ENCODE results near the gene ADCY7. TPM values are rescaled to one million over a fixed set of nuclear protein-coding genes. Genes with fewer than 3 reads are reported as not detected.
"Not testable (repeated sequence)": the region's sequence is repeated elsewhere in the genome, so short reads cannot be mapped to it uniquely, and the experiment has no call there.

The ADCY7 gene
- total RNA-seq, 1 experiment from 2014 or later = 39.3 TPM

DNA sequence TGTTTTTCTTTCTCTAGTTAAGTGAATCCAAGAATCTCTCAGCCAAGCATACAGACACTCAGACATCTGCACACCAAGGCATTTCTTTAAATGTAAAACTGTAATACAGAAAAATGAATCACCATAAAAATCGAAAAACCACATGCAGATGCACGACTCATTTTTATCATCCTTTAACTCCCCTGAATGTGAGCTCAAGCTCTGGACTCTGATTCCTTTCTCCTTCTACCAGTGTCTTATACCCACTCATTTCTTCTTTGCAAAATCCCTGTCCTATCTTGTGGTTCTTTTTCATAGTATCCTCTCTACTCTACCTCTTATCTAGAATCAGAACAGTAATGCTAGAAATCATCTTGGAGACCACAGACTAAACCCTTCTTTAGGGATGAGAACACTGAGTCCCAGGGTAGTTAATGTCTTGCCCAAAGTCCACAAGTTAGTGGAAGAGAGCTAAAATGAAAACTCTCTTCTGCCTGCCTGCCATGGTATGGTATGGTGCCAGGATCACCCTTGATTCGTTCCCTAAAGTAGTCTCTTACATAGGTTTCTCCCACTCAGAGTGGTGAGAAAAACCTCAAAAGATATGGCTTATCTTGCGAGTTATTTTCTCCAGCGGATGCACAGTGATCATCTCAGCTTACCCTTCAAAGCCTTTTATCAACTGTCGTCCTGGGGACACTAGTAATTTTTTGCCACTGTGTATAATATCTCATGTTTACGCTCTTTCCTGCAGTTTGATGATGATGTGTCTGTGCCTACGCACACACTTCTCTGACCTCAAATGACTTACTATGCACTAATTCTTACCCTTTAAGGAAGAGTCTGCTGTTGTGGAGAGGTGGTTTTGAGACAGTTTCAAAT lies 72.2 kb downstream of the ADCY7 start:
- no peaks in the 10 kb centered on the region for H3F3A ChIP-seq (ENCODE audit: insufficient read depth, low read depth)
- H3K9me2 ChIP-seq (ENCODE audit: insufficient read depth) = no peaks in the 10 kb centered on the region
- H3K4me2 ChIP-seq = no peak overlapping the region
- H2AFZ ChIP-seq = no peak overlapping the region
- ChIA-PET POLR2A (ENCODE audit: unreplicated experiment) (no interaction called here), CTCF (no interaction called here)
- BruUV-seq (replicated peaks) = no TSS peak
- no peaks in the 10 kb centered on the region for H3K79me2 ChIP-seq (ENCODE audit: low read depth)
- H3K36me3 ChIP-seq (ENCODE audit: low read depth) = peaks cover 45% of the 10 kb centered on the region
- no peak overlapping the region for H3K27ac ChIP-seq
- H4K20me1 ChIP-seq (ENCODE audit: insufficient read depth) = peaks cover 4% of the 10 kb centered on the region; the same call in 1 of the 2 replicates
- no peak for DNase-seq
- intact Hi-C loops (cut with micrococcal nuclease; ENCODE audit: unreplicated experiment) = no loop called here
- no peaks in the 10 kb centered on the region for H3K4me1 ChIP-seq (replicated peaks; ENCODE audit: insufficient read depth)
- TF ChIP-seq CTCF (conservative IDR thresholded peaks at IDR 0.05) = no peak
- no peak for TF ChIP-seq EZH2 (IDR thresholded peaks at IDR 0.05; ENCODE audit: low read depth)
- no peaks in the 10 kb centered on the region for H3K9me3 ChIP-seq (ENCODE audit: insufficient read depth, low read depth)
- no peaks in the 10 kb centered on the region for H3K27me3 ChIP-seq (ENCODE audit: insufficient read depth, low read depth)
- H3K4me3 ChIP-seq = no peak overlapping the region

DNA sequence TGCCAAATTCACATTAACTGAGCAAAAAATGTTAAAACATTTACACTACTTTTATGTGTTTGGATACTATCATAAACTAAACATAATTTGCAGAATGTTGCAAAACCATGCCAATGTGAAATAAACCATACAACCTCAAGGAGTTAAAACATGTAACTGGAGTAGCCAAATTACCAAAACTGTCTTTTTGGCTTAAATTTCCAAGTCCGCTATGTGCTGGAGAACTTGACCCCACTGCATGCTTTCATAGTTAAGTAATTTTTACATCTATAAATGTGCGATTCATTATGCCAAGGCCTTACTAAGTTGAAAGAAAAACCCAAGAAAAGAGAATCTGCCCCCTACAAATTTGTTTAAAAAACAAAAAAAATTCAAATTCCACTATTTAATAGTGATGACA lies 74.2 kb downstream of the ADCY7 start:
- ChIA-PET POLR2A (ENCODE audit: unreplicated experiment) (no interaction called here), CTCF (no interaction called here)
- Histone ChIP-seq H2AFZ (no peak overlapping the region), H3K9me2 (ENCODE audit: insufficient read depth) (no peaks in the 10 kb centered on the region), H3K27me3 (ENCODE audit: insufficient read depth, low read depth) (no peaks in the 10 kb centered on the region), H3F3A (ENCODE audit: insufficient read depth, low read depth) (no peaks in the 10 kb centered on the region), H3K79me2 (ENCODE audit: low read depth) (no peaks in the 10 kb centered on the region), H3K27ac (no peak overlapping the region), H3K4me1 (replicated peaks; ENCODE audit: insufficient read depth) (no peaks in the 10 kb centered on the region), H3K4me2 (no peak overlapping the region), H3K4me3 (no peak overlapping the region), H4K20me1 (ENCODE audit: insufficient read depth) (peaks cover 4% of the 10 kb centered on the region; the same call in 1 of the 2 replicates), H3K36me3 (ENCODE audit: low read depth) (peaks cover 34% of the 10 kb centered on the region), H3K9me3 (ENCODE audit: insufficient read depth, low read depth) (no peaks in the 10 kb centered on the region)
- intact Hi-C loops (cut with micrococcal nuclease; ENCODE audit: unreplicated experiment) = no loop called here
- no peak for DNase-seq
- TF ChIP-seq EZH2 (IDR thresholded peaks at IDR 0.05; ENCODE audit: low read depth) (no peak), CTCF (conservative IDR thresholded peaks at IDR 0.05) (no peak)
- BruUV-seq (replicated peaks) = no TSS peak

- intact Hi-C loops (cut with micrococcal nuclease; ENCODE audit: unreplicated experiment); H2AFZ ChIP-seq; H3K9me3 ChIP-seq (ENCODE audit: insufficient read depth, low read depth); H3K27me3 ChIP-seq (ENCODE audit: insufficient read depth, low read depth); H3F3A ChIP-seq (ENCODE audit: insufficient read depth, low read depth); POLR2A ChIA-PET (ENCODE audit: unreplicated experiment); BruUV-seq (replicated peaks); DNase-seq; H3K4me3 ChIP-seq; H3K4me2 ChIP-seq; H3K79me2 ChIP-seq (ENCODE audit: low read depth); H3K27ac ChIP-seq; H3K9me2 ChIP-seq (ENCODE audit: insufficient read depth); H3K4me1 ChIP-seq (replicated peaks; ENCODE audit: insufficient read depth); CTCF ChIA-PET; H4K20me1 ChIP-seq (ENCODE audit: insufficient read depth): not testable (repeated sequence)
- peaks cover 25% of the 10 kb centered on the region; the same call in 1 of the 2 replicates for H3K36me3 ChIP-seq (ENCODE audit: low read depth)
These were observed 77.2 kb downstream of the ADCY7 start for GRCh38 chr16:50343566-50343965.

DNA sequence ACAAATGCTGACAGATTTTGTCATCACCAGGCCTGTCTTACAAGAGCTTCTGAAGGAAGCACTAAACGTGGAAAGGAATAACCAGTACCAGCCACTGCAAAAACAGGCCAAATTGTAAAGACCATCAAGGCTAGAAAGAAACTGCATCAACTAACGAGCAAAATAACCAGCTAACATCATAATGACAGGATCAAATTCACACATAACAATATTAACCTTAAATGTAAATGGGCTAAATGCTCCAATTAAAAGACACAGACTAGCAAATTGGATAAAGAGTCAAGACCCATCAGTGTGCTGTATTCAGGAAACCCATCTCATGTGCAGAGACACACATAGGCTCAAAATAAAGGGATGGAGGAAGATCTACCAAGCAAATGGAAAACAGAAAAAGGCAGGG lies 78.9 kb downstream of the ADCY7 start:
- H3K27me3 ChIP-seq (ENCODE audit: insufficient read depth, low read depth); H3F3A ChIP-seq (ENCODE audit: insufficient read depth, low read depth); H3K9me2 ChIP-seq (ENCODE audit: insufficient read depth); CTCF ChIA-PET; H3K4me3 ChIP-seq; BruUV-seq (replicated peaks); H3K9me3 ChIP-seq (ENCODE audit: insufficient read depth, low read depth); H3K4me2 ChIP-seq; H2AFZ ChIP-seq; H3K79me2 ChIP-seq (ENCODE audit: low read depth); H4K20me1 ChIP-seq (ENCODE audit: insufficient read depth); intact Hi-C loops (cut with micrococcal nuclease; ENCODE audit: unreplicated experiment); H3K27ac ChIP-seq; H3K4me1 ChIP-seq (replicated peaks; ENCODE audit: insufficient read depth); POLR2A ChIA-PET (ENCODE audit: unreplicated experiment); DNase-seq: not testable (repeated sequence)
- H3K36me3 ChIP-seq (ENCODE audit: low read depth) = peaks cover 20% of the 10 kb centered on the region
